Left forelimb (tissue), 1 donor: ENCODE results near the gene PCOLCE2.

Experiments used
- DNase-seq: peaks from one replicate; pipeline ENCODE4 v3.0.0-alpha.2; 2018; ENCODE audit warnings: low spot score

PCOLCE2 gene

GRCh38 chr3:142863930-142864920 is 24.7 kb downstream of the PCOLCE2 start:
- no peak for DNase-seq

- DNase-seq: no peak
These were observed 25.7 kb downstream of the PCOLCE2 start for GRCh38 chr3:142863010-142863817.

DNA sequence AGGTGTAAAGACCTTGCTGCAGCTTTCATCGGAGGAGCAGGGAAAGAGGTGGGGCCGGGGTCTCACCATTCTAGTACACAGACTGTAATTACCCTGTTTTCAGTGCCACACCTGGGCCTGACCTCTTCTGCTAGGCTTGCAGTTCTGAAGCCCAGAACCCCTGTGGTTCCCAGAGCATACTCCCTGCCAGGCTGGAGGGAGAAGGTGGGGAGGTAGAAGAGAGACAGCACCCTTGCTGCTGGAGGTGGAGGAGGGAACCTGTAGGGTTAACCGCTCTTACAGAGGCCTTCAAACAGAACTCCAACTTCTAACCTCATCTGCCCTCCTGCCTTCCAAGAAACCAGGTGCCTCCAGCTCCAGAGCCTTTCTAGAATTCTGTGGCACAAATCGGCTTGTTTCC is 27.0 kb downstream of the PCOLCE2 start:
- DNase-seq: no peak

GRCh38 chr3:142858043-142858442 is 30.8 kb downstream of the PCOLCE2 start:
- no peak for DNase-seq

DNA sequence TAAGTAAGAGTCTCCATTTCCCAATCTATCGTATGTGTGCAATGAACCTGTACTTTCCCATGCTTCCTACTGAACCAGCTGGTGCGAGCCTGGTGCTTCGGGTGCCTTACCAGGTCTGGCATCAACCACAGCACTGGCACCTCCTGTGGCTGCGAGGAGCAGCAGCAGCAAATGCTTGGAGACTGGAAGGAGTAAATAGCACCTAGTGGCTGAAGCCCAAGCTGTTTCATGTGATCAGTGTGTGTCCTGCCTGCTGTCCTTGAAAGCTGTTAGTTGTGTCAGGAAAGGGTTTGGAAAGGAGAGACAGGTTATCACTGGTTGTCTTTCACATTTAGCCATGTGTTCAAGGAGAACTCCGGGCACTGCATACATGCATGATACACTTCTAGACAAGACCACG is 31.8 kb downstream of the PCOLCE2 start:
- DNase-seq: no peak

DNA sequence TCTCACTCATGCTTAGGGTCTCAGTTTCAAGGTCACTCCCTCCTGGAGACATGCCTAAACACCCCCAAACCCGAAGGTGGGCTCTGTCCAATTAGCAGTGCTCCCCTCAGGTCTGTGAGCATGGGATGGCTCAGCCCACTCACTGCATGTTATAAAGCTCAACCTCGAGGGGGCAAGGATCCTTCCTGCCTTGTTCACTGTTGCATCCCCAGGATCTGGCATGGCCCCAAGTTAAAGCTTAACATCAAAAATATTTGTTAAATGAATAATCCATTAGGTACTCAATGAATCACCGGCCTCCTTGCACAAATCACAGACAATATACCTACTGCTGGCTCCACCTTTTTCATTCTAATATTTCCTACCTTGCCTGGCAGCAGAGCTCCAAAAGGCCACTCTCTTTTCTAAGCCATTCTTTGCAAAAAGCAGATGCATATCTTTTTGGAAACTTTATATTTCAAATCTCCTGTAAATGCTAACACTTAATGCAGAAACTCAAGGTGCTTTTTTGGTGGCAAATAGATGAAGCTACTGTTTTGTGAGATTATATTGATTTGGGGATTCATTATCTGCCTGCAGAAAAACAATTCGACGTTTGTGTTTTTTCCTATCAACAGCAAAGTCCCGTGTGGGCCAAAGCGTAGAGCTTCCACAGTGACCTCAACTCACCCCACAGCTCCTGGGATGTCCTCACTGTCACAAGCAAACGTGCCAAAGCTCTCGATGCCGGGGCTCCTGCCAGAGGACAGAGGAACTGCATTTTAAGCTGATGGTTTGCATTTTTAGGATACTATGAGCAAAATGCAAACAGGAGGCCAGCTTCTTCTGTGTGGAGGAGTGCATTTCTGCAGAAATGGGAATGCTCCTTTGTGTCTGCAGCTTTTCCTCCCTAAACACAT is 35.4 kb downstream of the PCOLCE2 start:
- DNase-seq: no peak

- no peak for DNase-seq
These were observed 36.9 kb downstream of the PCOLCE2 start for GRCh38 chr3:142852009-142852408.

GRCh38 chr3:142850395-142851023 is 38.4 kb downstream of the PCOLCE2 start:
- no peak for DNase-seq

- no peak for DNase-seq
These were observed 39.7 kb downstream of the PCOLCE2 start for GRCh38 chr3:142849148-142849547.

DNA sequence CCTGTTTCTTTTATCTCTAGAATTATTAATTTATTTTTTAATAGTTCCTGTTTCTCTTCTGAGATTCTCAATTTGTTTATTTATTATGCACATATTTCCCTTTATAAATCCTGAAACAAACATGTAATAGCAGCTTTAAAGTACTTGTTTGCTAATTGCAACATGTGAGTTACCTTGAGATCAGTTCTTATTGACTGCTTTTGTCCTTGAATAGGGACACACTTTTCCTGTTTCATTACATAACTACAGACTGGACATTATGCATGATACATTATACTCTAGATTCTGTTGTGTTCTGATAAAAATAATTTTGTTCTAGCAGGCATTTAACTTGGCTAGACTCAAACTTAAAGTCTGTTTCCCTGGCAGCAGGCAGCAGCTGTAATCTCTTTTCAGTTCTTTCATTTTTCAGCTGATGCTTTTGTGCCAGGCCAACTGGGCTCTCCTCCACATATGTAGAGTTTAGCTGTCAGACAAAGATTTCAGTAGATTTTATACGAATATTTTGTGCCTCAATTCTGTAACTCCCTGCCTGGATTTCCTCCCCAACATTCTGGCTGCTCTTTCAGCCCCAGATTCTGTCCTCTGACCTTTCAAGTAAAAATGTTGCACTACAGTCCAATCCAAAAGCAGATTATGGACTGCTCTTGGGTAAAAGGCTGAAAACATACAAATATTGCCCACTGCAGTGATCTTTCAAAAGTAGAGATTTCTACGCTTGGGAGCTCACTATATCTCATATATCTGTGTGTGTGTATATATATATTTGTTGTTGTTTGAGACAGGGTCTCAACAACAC is 41.9 kb downstream of the PCOLCE2 start:
- no peak for DNase-seq

DNA sequence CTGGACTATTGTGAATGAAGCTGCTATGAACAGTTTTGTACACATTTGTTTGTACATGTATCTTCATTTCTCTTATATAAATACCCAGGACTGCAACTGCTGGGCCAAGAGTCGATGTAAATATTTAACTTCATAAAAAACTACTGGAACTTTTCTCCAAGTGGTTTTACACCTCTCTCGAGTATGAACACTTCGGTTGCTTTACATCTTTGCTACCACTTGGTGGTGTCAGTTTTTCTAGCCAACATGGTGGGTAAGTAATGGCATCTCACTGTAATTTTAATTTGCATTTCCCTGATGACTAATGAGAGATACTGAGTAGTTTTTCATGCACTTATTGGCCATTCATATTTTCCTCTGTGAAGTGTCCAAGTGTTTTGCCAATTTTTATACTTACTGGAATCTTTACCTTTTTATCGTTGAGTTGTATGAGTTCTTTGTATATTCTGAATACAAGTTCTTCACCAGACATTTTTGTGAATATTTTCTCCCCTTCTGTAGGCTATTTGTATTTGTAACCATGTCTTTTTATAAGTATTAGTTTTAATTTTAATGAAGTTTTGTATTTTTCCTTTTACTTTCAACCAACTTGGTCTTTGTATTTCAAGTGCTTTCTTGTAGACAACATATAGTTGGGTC is 44.4 kb downstream of the PCOLCE2 start:
- DNase-seq: no peak

DNA sequence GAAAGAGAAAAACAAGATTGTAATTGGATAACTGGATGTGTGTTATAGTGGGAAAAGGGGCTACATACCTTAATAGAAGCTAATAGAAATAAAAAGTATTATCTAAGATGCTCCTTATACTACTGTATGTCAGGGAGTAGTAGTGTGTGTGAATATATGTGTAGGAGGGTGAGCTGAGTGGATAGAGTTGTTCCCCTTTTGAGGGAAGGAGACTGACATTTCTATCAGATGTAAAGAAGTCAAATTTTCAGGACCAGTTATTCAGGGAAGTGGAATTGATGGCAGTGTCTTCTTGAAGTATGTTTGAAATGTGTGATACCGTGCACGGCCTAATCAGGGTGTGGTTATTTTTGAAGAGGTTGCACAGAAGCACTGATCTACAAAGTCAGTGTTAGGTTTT is 49.1 kb downstream of the PCOLCE2 start:
- DNase-seq: no peak

DNA sequence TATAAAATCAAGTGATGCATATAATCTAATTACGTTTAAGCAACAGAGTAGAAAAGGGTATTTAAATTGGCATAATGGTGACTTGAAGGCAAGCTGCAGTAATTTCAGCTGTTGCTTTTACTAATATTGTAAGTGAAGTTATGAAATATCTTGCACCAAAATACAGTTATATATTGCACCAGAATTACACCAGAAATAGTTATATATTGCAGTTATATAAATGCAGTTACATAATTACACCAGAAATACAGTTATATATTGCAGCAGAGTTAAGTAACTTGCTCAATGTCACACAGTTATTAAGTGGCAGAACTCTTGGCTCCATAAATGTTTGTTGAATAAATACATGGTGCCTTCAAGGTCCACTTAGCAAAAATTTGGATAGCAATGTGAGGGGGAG is 51.4 kb downstream of the PCOLCE2 start:
- DNase-seq: no peak

DNA sequence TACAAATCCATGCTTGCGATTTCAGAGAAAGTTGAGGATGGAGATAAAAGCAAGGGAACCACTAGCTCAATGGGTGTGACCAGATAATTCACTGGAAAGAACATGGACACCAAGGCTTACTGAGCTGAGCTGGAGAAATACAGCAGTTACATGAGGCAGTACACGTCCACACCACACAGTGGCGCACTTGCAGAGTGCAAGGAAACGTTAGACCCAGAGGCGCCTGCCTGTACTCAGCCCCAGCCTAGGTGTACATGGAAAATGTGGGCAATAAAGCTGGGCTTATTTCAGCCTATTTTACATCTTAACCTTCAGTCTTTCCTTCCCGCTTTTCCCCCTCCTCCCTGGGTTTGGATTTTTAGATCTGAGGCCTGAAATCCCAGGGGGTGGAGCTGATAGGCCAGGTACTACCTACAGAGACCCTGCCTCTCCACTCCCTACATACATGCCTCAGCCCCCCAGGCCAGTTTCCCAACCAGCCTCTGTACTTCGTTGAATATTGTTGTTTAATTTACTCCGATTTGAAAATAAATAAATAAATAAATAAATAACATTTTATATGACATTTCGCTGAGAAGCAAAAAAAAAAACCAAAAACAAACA is 60.1 kb downstream of the PCOLCE2 start:
- peak; percentile 69 for DNase-seq

GRCh38 chr3:142819179-142819578 is 69.7 kb downstream of the PCOLCE2 start:
- DNase-seq: no peak

DNA sequence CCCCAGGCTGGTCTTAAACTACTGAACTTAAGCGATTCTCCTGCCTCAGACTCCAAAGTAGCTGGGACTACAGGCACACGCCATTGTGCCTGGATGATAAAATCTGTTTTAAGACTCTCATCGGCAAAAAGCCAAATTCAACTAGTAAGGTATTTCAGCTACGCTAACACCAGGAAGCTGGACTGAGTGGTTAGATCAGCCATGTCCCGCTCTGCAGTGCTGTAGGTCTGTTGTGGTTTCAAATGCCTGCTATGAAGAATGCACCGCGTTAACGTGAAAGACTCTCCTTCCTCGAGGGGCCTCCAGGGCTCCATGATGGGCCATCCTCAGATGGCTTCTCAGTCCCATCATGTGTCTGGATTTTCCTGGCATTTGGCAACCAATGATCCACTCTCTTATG is 70.2 kb downstream of the PCOLCE2 start:
- DNase-seq: no peak

DNA sequence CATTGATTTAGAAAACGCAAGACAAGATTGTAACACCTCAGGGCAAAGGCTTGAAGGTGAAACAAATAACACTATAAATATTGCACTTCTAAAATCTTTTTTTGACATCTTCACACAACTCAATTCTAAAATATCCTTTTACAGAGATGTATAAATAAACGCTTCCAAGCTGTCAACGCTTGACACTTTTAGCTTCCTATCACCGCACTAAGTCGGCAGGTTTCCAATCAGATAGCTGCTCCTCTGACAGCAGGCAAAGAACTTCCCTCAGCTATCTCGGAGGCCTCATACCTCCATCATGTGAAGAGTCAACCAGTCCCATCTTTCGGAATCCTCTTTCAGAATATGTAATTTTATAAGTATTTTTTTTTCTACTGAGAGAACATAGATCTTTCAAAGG is 71.0 kb downstream of the PCOLCE2 start:
- DNase-seq: no peak

- DNase-seq: no peak
These were observed 71.5 kb downstream of the PCOLCE2 start for GRCh38 chr3:142817356-142817755.

DNA sequence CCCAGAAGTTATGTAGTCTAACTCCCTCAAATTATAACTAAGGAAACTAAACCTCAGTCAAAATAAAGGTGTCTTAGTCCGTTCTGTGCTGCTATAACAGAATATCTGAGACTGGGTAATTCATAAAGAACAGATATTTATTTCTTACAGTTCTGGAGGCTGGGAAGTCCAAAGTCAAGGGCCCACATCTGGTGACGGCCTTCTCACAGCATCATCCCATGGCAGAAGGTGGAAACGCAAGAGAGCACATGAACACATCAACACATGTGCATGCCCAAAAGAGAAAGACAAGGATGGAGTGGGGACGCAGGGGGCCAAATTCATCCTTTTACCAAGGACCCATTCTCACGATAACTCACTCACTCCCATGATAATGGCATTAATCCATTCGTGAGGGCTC is 73.1 kb downstream of the PCOLCE2 start:
- no peak for DNase-seq

GRCh38 chr3:142809259-142809658 is 79.6 kb downstream of the PCOLCE2 start:
- no peak for DNase-seq
